Muscle layer of duodenum (tissue), 2 donors: ENCODE measurements around the gene TCFL5.
"Not testable (repeated sequence)": the region's sequence is repeated elsewhere in the genome, so short reads cannot be mapped to it uniquely, and the experiment has no call there.

ENCODE experiments used
- H3K27ac ChIP-seq: one replicate; pipeline ENCODE4 v1.7.0; 2013; ENCODE audit warnings: mild to moderate bottlenecking, low read length
- H3K27me3 ChIP-seq: one replicate; pipeline ENCODE4 v1.7.0; 2013; ENCODE audit warnings: low read depth, mild to moderate bottlenecking, control low read depth, low read length
- H3K36me3 ChIP-seq, 2 donors: one replicate each; pipeline ENCODE4 v1.7.0; 2013; ENCODE audit warnings: low read length in 2 of 2, control low read depth in 1 of 2, mild to moderate bottlenecking in 1 of 2; ENCODE audit not compliant: insufficient read depth in 2 of 2, control insufficient read depth in 1 of 2
- H3K4me1 ChIP-seq, 2 donors: one replicate each; pipeline ENCODE4 v1.7.0; 2013; ENCODE audit warnings: low read length in 2 of 2, mild to moderate bottlenecking in 2 of 2, control low read depth in 1 of 2, moderate library complexity in 1 of 2; ENCODE audit not compliant: insufficient read depth in 2 of 2, control insufficient read depth in 1 of 2
- H3K4me3 ChIP-seq, 2 donors: one replicate each; pipeline ENCODE4 v1.7.0; 2013; ENCODE audit warnings: low read length in 2 of 2, low read depth in 1 of 2, mild to moderate bottlenecking in 1 of 2
- H3K9me3 ChIP-seq, 2 donors: one replicate each; pipeline ENCODE4 v1.7.0; 2013; ENCODE audit warnings: low read length in 2 of 2, control low read depth in 1 of 2, mild to moderate bottlenecking in 1 of 2; ENCODE audit not compliant: control insufficient read depth in 1 of 2
- donor health status: healthy.

The TCFL5 gene

GRCh38 chr20:62876902-62877816 is 15.5 kb upstream of the TCFL5 start:
- H3K4me3 ChIP-seq: no peak overlapping the region
- H3K36me3 ChIP-seq: peaks cover 0 to 26% of the 10 kb centered on the region in 2 donors
- no peak overlapping the region for H3K27ac ChIP-seq
- H3K27me3 ChIP-seq: no peaks in the 10 kb centered on the region
- H3K4me1 ChIP-seq: peaks cover 0 to 21% of the 10 kb centered on the region in 2 donors
- H3K9me3 ChIP-seq: no peaks in the 10 kb centered on the region

- peaks cover 0 to 21% of the 10 kb centered on the region in 2 donors for H3K4me1 ChIP-seq
- no peak overlapping the region for H3K4me3 ChIP-seq
- peaks cover 0 to 20% of the 10 kb centered on the region in 2 donors for H3K36me3 ChIP-seq
- no peaks in the 10 kb centered on the region for H3K27me3 ChIP-seq
- H3K27ac ChIP-seq: no peak overlapping the region
- no peaks in the 10 kb centered on the region for H3K9me3 ChIP-seq
Observed at GRCh38 chr20:62876501-62876901, 14.9 kb upstream of the TCFL5 start.

- Histone ChIP-seq H3K36me3 (peaks cover 0 to 12% of the 10 kb centered on the region in 2 donors), H3K27ac (peak overlapping the region; percentile 63), H3K4me3 (no peak overlapping the region)
Observed at GRCh38 chr20:62875419-62876361, 14.1 kb upstream of the TCFL5 start.

GRCh38 chr20:62874964-62875344 is 13.3 kb upstream of the TCFL5 start:
- H3K36me3 ChIP-seq: peaks cover 0 to 4% of the 10 kb centered on the region in 2 donors
- peaks cover 0 to 2% of the 10 kb centered on the region in 2 donors for H3K9me3 ChIP-seq
- peaks cover 0 to 21% of the 10 kb centered on the region in 2 donors for H3K4me1 ChIP-seq
- no peak overlapping the region for H3K27ac ChIP-seq
- no peak overlapping the region for H3K4me3 ChIP-seq
- no peaks in the 10 kb centered on the region for H3K27me3 ChIP-seq

More at GRCh38 chr20:62875419-62876361, 14.1 kb upstream of the TCFL5 start:
- Histone ChIP-seq H3K27me3 (no peaks in the 10 kb centered on the region), H3K9me3 (no peaks in the 10 kb centered on the region), H3K4me1 (peaks cover 0 to 21% of the 10 kb centered on the region in 2 donors)

- H3K4me1 ChIP-seq: peaks cover 0 to 21% of the 10 kb centered on the region in 2 donors
- H3K9me3 ChIP-seq, H3K36me3 ChIP-seq, H3K27ac ChIP-seq, H3K4me3 ChIP-seq, H3K27me3 ChIP-seq: not testable (repeated sequence)
Observed at GRCh38 chr20:62873681-62874031, 12.0 kb upstream of the TCFL5 start.

- peaks cover 0 to 3% of the 10 kb centered on the region in 2 donors for H3K9me3 ChIP-seq
- no peak overlapping the region for H3K4me3 ChIP-seq
Observed at GRCh38 chr20:62873280-62873679, 11.7 kb upstream of the TCFL5 start.

GRCh38 chr20:62872862-62873261 is 11.2 kb upstream of the TCFL5 start:
- no peak overlapping the region for H3K27ac ChIP-seq
- peaks cover 0 to 3% of the 10 kb centered on the region in 2 donors for H3K9me3 ChIP-seq
- H3K27me3 ChIP-seq: no peaks in the 10 kb centered on the region
- peaks cover 0 to 21% of the 10 kb centered on the region in 2 donors for H3K4me1 ChIP-seq
- no peaks in the 10 kb centered on the region for H3K36me3 ChIP-seq
- no peak overlapping the region for H3K4me3 ChIP-seq

More at GRCh38 chr20:62873280-62873679, 11.7 kb upstream of the TCFL5 start:
- H3K27ac ChIP-seq: no peak overlapping the region
- peaks cover 0 to 21% of the 10 kb centered on the region in 2 donors for H3K4me1 ChIP-seq
- H3K27me3 ChIP-seq: no peaks in the 10 kb centered on the region
- no peaks in the 10 kb centered on the region for H3K36me3 ChIP-seq

- Histone ChIP-seq H3K9me3 (peaks cover 0 to 3% of the 10 kb centered on the region in 2 donors), H3K4me3 (no peak overlapping the region), H3K27ac (no peak overlapping the region), H3K27me3 (no peaks in the 10 kb centered on the region), H3K36me3 (no peaks in the 10 kb centered on the region), H3K4me1 (peaks cover 0 to 19% of the 10 kb centered on the region in 2 donors)
Observed at GRCh38 chr20:62872184-62872847, 10.7 kb upstream of the TCFL5 start.

- Histone ChIP-seq H3K27me3 (peaks cover 5% of the 10 kb centered on the region), H3K4me1 (peaks cover 0 to 10% of the 10 kb centered on the region in 2 donors), H3K36me3 (no peaks in the 10 kb centered on the region), H3K9me3 (no peaks in the 10 kb centered on the region), H3K4me3 (no peak overlapping the region), H3K27ac (no peak overlapping the region)
Observed at GRCh38 chr20:62864207-62864606, 2.6 kb upstream of the TCFL5 start.

GRCh38 chr20:62860924-62861691 is 514 bp downstream of the TCFL5 start:
- Histone ChIP-seq H3K36me3 (peaks cover 3 to 10% of the 10 kb centered on the region in 2 donors), H3K27ac (no peak overlapping the region), H3K4me3 (peak overlapping the region in 1 of 2 donors; percentile 56), H3K9me3 (no peaks in the 10 kb centered on the region), H3K27me3 (peaks cover 5% of the 10 kb centered on the region), H3K4me1 (peaks cover 0 to 10% of the 10 kb centered on the region in 2 donors)
